SK-N-MC (cell line): ENCODE data around the gene FAF2.

Experiments used
- EZH2 ChIP-seq: fragments of 200-600 bp; sonication (generic); IDR thresholded peaks from one replicate; pipeline ENCODE4 v1.6.1; 2017; ENCODE audit warnings: antibody characterized with exemption
- FOXP2 ChIP-seq: optimal IDR thresholded peaks from 2 replicates; pipeline ENCODE3; 2011; ENCODE audit warnings: mild to moderate bottlenecking, moderate library complexity; ENCODE audit not compliant: insufficient read depth; ENCODE audit errors: extremely low read length, control extremely low read depth
- POLR2AphosphoS5 ChIP-seq: IDR thresholded peaks from 2 replicates; pipeline ENCODE4 v1.6.1; 2012; ENCODE audit warnings: mild to moderate bottlenecking, low read depth, low read length, borderline replicate concordance

DNA sequence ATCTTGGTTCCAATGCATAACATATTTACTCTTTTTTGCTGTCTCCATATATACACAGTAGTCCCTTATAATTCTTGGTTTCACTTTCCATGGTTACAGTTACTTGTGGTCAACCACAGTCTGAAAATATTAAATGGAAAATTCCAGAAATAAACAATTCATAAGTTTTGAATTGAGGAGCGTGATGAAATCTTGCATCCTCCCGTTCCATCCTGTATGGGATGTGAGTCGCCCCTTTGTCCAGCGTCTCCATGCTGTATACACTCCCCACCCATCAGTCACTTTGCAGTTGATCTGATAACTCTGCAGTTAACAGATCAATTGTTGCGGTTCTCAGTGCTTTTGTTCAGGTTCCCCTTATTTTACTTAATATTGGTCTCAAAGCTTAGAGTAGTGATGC, 11.5 kb upstream of the FAF2 start:
- TF ChIP-seq EZH2 (no peak), POLR2AphosphoS5 (no peak), FOXP2 (no peak)
